ENCODE measurements around the gene ZFAND6.
"Not testable (repeated sequence)": the region's sequence is repeated elsewhere in the genome, so short reads cannot be mapped to it uniquely, and the experiment has no call there.

ZFAND6 gene

GRCh38 chr15:80028937-80029336 is 30.5 kb upstream of the ZFAND6 start:
- Mint-ChIP-seq H3K27ac (no peak overlapping the region), H3K9me3 (no peaks in the 10 kb centered on the region), H3K4me1 (peaks cover 46% of the 10 kb centered on the region), H3K4me3 (no peak overlapping the region), H3K27me3 (no peaks in the 10 kb centered on the region), H3K36me3 (no peaks in the 10 kb centered on the region)
- no peak for DNase-seq
- CTCF ChIA-PET, result no interaction called here

GRCh38 chr15:80031841-80032240 is 27.6 kb upstream of the ZFAND6 start:
- H3K27me3 Mint-ChIP-seq, result no peaks in the 10 kb centered on the region
- H3K4me1 Mint-ChIP-seq, result peaks cover 33% of the 10 kb centered on the region
- no peaks in the 10 kb centered on the region for H3K36me3 Mint-ChIP-seq
- CTCF ChIA-PET, result interaction anchor here (0.5 to 0.7 kb wide), 2 partner anchors 44 to 142 kb away, joined by 3 read pairs; no protein-coding TSS in a partner anchor
- peak overlapping the region; percentile 86 for H3K27ac Mint-ChIP-seq
- H3K4me3 Mint-ChIP-seq, result no peak overlapping the region
- H3K9me3 Mint-ChIP-seq, result no peaks in the 10 kb centered on the region
- no peak for DNase-seq

GRCh38 chr15:80034629-80035028 is 24.8 kb upstream of the ZFAND6 start:
- Mint-ChIP-seq H3K27ac (no peak overlapping the region), H3K36me3 (no peaks in the 10 kb centered on the region), H3K27me3 (no peaks in the 10 kb centered on the region), H3K4me1 (peaks cover 30% of the 10 kb centered on the region), H3K9me3 (no peaks in the 10 kb centered on the region), H3K4me3 (no peak overlapping the region)
- CTCF ChIA-PET, result no interaction called here
- no peak for DNase-seq

- no peak for DNase-seq
- H3K36me3 Mint-ChIP-seq, result no peaks in the 10 kb centered on the region
- CTCF ChIA-PET, result interaction anchor here (1.3 kb wide), 1 partner anchor 183 kb away, joined by 3 read pairs; no protein-coding TSS in a partner anchor
- H3K27ac Mint-ChIP-seq, result no peak overlapping the region
- H3K4me3 Mint-ChIP-seq, result no peak overlapping the region
- H3K4me1 Mint-ChIP-seq, result peaks cover 29% of the 10 kb centered on the region
- H3K27me3 Mint-ChIP-seq, result peaks cover under 1% of the 10 kb centered on the region
- no peaks in the 10 kb centered on the region for H3K9me3 Mint-ChIP-seq
Measured at GRCh38 chr15:80036071-80036470, 23.4 kb upstream of the ZFAND6 start.

- no peak overlapping the region for H3K4me3 Mint-ChIP-seq
- no peaks in the 10 kb centered on the region for H3K36me3 Mint-ChIP-seq
- H3K9me3 Mint-ChIP-seq, result no peaks in the 10 kb centered on the region
- no peaks in the 10 kb centered on the region for H3K4me1 Mint-ChIP-seq
- peaks cover 7% of the 10 kb centered on the region for H3K27me3 Mint-ChIP-seq
- no peak for DNase-seq
- H3K27ac Mint-ChIP-seq, result no peak overlapping the region
- CTCF ChIA-PET, result no interaction called here
Measured at GRCh38 chr15:80041494-80042253, 17.8 kb upstream of the ZFAND6 start.

GRCh38 chr15:80042568-80042967 is 16.9 kb upstream of the ZFAND6 start:
- Mint-ChIP-seq H3K4me1 (no peaks in the 10 kb centered on the region), H3K36me3 (no peaks in the 10 kb centered on the region), H3K9me3 (no peaks in the 10 kb centered on the region), H3K27ac (no peak overlapping the region), H3K4me3 (no peak overlapping the region), H3K27me3 (peaks cover 7% of the 10 kb centered on the region)
- DNase-seq, result no peak
- CTCF ChIA-PET, result no interaction called here

GRCh38 chr15:80045219-80045618 is 14.3 kb upstream of the ZFAND6 start:
- H3K4me3 Mint-ChIP-seq, CTCF ChIA-PET, H3K4me1 Mint-ChIP-seq, H3K36me3 Mint-ChIP-seq, DNase-seq, H3K9me3 Mint-ChIP-seq, H3K27ac Mint-ChIP-seq: not testable (repeated sequence)
- peaks cover 10% of the 10 kb centered on the region for H3K27me3 Mint-ChIP-seq

- CTCF ChIA-PET, result no interaction called here
- H3K36me3 Mint-ChIP-seq, result no peaks in the 10 kb centered on the region
- H3K4me1 Mint-ChIP-seq, result no peaks in the 10 kb centered on the region
- H3K27ac Mint-ChIP-seq, result no peak overlapping the region
- H3K9me3 Mint-ChIP-seq, result no peaks in the 10 kb centered on the region
- peaks cover 3% of the 10 kb centered on the region for H3K27me3 Mint-ChIP-seq
- H3K4me3 Mint-ChIP-seq, result no peak overlapping the region
- no peak for DNase-seq
Measured at GRCh38 chr15:80049046-80049445, 10.4 kb upstream of the ZFAND6 start.

GRCh38 chr15:80052597-80053304 is 6.7 kb upstream of the ZFAND6 start:
- peaks cover 1% of the 10 kb centered on the region for H3K27me3 Mint-ChIP-seq
- DNase-seq, result no peak
- no peak overlapping the region for H3K27ac Mint-ChIP-seq
- CTCF ChIA-PET, result no interaction called here
- no peaks in the 10 kb centered on the region for H3K36me3 Mint-ChIP-seq
- no peak overlapping the region for H3K4me3 Mint-ChIP-seq
- H3K9me3 Mint-ChIP-seq, result no peaks in the 10 kb centered on the region
- H3K4me1 Mint-ChIP-seq, result peaks cover 3% of the 10 kb centered on the region

GRCh38 chr15:80055933-80056332 is 3.5 kb upstream of the ZFAND6 start:
- no peaks in the 10 kb centered on the region for H3K36me3 Mint-ChIP-seq
- DNase-seq, result no peak
- H3K27ac Mint-ChIP-seq, result no peak overlapping the region
- H3K27me3 Mint-ChIP-seq, result no peaks in the 10 kb centered on the region
- CTCF ChIA-PET, result no interaction called here
- peaks cover 19% of the 10 kb centered on the region for H3K4me1 Mint-ChIP-seq
- no peak overlapping the region for H3K4me3 Mint-ChIP-seq
- H3K9me3 Mint-ChIP-seq, result no peaks in the 10 kb centered on the region

- H3K27ac Mint-ChIP-seq, result no peak overlapping the region
Measured at GRCh38 chr15:80058044-80058443, 1.4 kb upstream of the ZFAND6 start.

GRCh38 chr15:80059786-80060355 is 395 bp downstream of the ZFAND6 start:
- Mint-ChIP-seq H3K9me3 (no peaks in the 10 kb centered on the region), H3K27ac (peak overlapping the region; percentile 96), H3K27me3 (no peaks in the 10 kb centered on the region), H3K4me3 (peak overlapping the region; percentile 89), H3K36me3 (peaks cover 4% of the 10 kb centered on the region), H3K4me1 (peaks cover 38% of the 10 kb centered on the region)
- CTCF ChIA-PET, result interaction anchor here (1.3 to 2.9 kb wide), 3 partner anchors 14 to 114 kb away, joined by 3 to 22 read pairs (median 6); no protein-coding TSS in a partner anchor
- no peak for DNase-seq

More at GRCh38 chr15:80058044-80058443, 1.4 kb upstream of the ZFAND6 start:
- Mint-ChIP-seq H3K36me3 (peaks cover 4% of the 10 kb centered on the region), H3K4me1 (peaks cover 38% of the 10 kb centered on the region), H3K4me3 (peak overlapping the region; percentile 40), H3K27me3 (no peaks in the 10 kb centered on the region), H3K9me3 (no peaks in the 10 kb centered on the region)
- DNase-seq, result no peak
- CTCF ChIA-PET, result no interaction called here

- Mint-ChIP-seq H3K4me3 (peak overlapping the region; percentile 82), H3K4me1 (peaks cover 41% of the 10 kb centered on the region), H3K9me3 (no peaks in the 10 kb centered on the region), H3K27me3 (no peaks in the 10 kb centered on the region), H3K27ac (peak overlapping the region; percentile 96), H3K36me3 (peaks cover 4% of the 10 kb centered on the region)
- CTCF ChIA-PET, result interaction anchor here (0.8 to 2.9 kb wide), 4 partner anchors 14 to 113 kb away, joined by 3 to 22 read pairs (median 4); no protein-coding TSS in a partner anchor
- DNase-seq, result peak; percentile 43
Measured at GRCh38 chr15:80060356-80061006, 1.0 kb downstream of the ZFAND6 start.

GRCh38 chr15:80061582-80061981 is 2.1 kb downstream of the ZFAND6 start:
- Mint-ChIP-seq H3K27ac (peak overlapping the region; percentile 64), H3K4me3 (peak overlapping the region; percentile 82), H3K27me3 (no peaks in the 10 kb centered on the region), H3K4me1 (peaks cover 41% of the 10 kb centered on the region), H3K36me3 (peaks cover 4% of the 10 kb centered on the region), H3K9me3 (no peaks in the 10 kb centered on the region)
- DNase-seq, result no peak
- CTCF ChIA-PET, result interaction anchor here (0.6 to 2.9 kb wide), 2 partner anchors 112 to 321 kb away, joined by 3 to 22 read pairs; no protein-coding TSS in a partner anchor

Measured in activated naive CD4-positive, alpha-beta T cell treated with anti-CD3 and anti-CD28 coated beads, Interleukin-2, amount 10 ng/mL, durations not matched to agents 7 days and 5 days (primary cell).